Skeletal muscle tissue (tissue), 4 donors: ENCODE measurements around the gene CCDC24. TPM values are rescaled to one million over a fixed set of nuclear protein-coding genes. Genes with fewer than 3 reads are reported as not detected.

Experiments used
- H3K27ac ChIP-seq: one replicate; pipeline ENCODE4 v1.7.0; 2013; ENCODE audit warnings: mild to moderate bottlenecking, low read depth, low read length, inconsistent platforms
- H3K27me3 ChIP-seq, 3 donors: one replicate each; pipeline ENCODE4 v1.7.0; 2013; ENCODE audit warnings: low read length in 3 of 3; ENCODE audit not compliant: control insufficient read depth in 3 of 3, insufficient read depth in 3 of 3
- H3K36me3 ChIP-seq, 3 donors: one replicate each; pipeline ENCODE4 v1.7.0; 2013; ENCODE audit warnings: low read length in 3 of 3; ENCODE audit not compliant: control insufficient read depth in 3 of 3, insufficient read depth in 3 of 3
- H3K4me1 ChIP-seq, 3 donors: one replicate each; pipeline ENCODE4 v1.7.0; 2013; ENCODE audit warnings: low read length in 3 of 3, mild to moderate bottlenecking in 3 of 3; ENCODE audit not compliant: control insufficient read depth in 3 of 3, insufficient read depth in 3 of 3
- H3K4me3 ChIP-seq, 3 donors: one replicate each; pipeline ENCODE4 v1.7.0; 2013; ENCODE audit warnings: low read length in 3 of 3
- H3K9ac ChIP-seq, 3 donors: one replicate each; pipeline ENCODE4 v1.7.0; 2013; ENCODE audit warnings: low read length in 3 of 3, mild to moderate bottlenecking in 3 of 3, moderate library complexity in 2 of 3, low read depth in 1 of 3
- H3K9me3 ChIP-seq, 3 donors: one replicate each; pipeline ENCODE4 v1.7.0; 2013; ENCODE audit warnings: low read length in 3 of 3; ENCODE audit not compliant: control insufficient read depth in 3 of 3
- total RNA-seq: library from RNA; depleted of rRNA; stranded (reverse); fragments of >200 nt; gene quantifications from one replicate; pipeline ENCODE4 v1.2.3, GENCODE V29; 2014
- donor health status: Osteomylitis.

Gene CCDC24
- total RNA-seq, 1 donor from 2014 or later: under 0.01 TPM

DNA sequence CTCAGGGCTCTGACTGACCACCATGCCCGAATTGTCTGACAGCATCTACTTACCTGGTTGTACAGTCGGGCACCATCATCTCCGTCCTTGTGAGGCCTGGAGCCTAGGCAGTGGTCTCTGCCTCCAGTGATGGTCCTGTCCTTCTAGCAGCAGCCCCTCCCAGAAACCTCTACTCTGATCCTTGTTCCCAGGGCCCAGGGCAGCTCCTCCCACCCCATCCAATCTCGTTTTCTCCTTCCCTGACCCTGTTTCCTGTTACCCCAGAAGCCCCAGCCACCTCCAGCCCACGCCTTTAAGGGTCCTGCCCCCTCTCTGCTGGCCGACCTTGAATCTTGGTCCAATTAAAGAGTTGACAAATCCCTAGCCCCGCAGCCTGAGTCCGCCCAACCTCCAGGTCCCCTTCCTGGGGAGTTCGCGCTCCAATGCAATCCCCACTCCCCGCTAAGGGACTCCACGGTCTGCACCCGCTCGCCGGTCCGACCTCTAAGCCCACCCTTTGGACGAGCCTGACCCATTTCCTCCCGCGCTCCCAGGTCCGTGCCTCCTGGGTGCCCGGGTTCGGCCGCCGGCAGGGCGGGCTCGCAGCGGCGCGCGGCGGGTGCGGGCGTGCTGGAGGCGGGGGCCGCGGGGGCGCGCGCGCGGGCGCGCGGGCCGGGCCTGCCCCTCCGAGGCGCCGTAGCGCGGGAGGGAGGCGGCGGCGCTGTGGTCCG, 12.7 kb upstream of the CCDC24 start, which contains the start of gene B4GALT2:
B4GALT2 (plus strand) TSS at position 660 of the 710 bp plus-strand sequence. CDS start 1,951 bp downstream, outside the sequence.
- Histone ChIP-seq H3K27me3 (no peaks in the 10 kb centered on the region), H3K27ac (peak within 1 kb of the TSS; percentile 25), H3K9me3 (no peaks in the 10 kb centered on the region), H3K4me3 (peak within 1 kb of the TSS; percentile 56 to 75 (median 74)), H3K4me1 (peaks cover 49 to 60% (median 51%) of the 10 kb centered on the region in 3 donors), H3K36me3 (peaks cover 20 to 27% (median 27%) of the 10 kb centered on the region in 3 donors), H3K9ac (peak within 1 kb of the TSS; percentile 69 to 83 (median 71))

DNA sequence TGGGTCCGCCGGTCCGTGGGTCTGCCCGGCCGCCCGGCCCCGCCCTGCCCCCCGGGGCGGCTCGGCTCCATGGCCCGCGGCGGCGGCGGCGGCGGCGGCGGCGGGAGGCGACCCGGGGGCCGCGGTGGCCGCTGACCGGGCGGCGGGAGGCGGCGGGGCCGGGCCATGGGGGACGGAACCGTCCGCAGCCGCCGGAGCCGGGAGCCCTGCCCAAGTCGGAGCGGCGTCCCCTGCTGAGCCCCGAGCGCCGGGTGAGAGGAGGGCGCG, 12.2 kb upstream of the CCDC24 start:
- no peak overlapping the region for H3K9ac ChIP-seq
- no peak overlapping the region for H3K27ac ChIP-seq
- H3K4me1 ChIP-seq: peaks cover 45 to 55% (median 47%) of the 10 kb centered on the region in 3 donors
- H3K4me3 ChIP-seq: peak overlapping the region in 2 of 3 donors; percentile 74 to 75
- H3K27me3 ChIP-seq: no peaks in the 10 kb centered on the region
- H3K9me3 ChIP-seq: no peaks in the 10 kb centered on the region
- peaks cover 20 to 27% (median 27%) of the 10 kb centered on the region in 3 donors for H3K36me3 ChIP-seq

DNA sequence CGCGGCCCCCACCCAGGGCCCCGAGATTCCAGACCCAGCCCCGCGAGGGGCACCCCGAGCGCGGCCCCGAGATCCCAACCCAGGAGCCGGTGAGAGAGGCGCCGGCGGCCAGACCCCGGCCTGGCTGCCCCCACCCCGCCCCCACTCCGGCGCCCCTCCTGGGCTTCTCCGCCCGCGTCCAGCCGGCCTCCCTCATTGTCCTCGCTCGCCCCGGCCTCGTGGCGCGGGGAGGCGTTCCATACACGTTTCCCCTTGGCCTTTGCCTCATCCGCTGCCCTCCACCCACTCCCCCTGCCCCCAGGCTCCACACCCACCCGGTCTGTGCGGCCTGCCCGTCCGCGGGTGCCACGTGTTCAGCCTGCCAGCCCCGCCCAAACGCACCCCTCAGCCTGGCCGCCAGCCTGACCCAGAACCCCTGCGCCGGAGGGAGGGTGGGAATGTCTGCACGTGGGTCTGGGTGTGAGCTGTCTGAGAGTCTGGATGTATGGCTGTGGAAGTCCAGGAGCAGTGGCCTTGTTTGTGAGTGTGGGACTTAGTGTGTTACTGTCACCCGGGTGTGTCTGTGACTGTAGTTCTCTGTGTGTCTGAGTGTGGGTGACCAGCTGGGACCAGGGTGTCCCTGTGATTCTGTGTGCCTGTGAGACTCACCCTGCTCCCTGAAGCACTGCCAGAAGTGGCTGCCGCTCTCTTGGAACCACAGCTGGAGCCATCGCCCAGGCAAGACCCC, 11.7 kb upstream of the CCDC24 start:
- Histone ChIP-seq H3K4me3 (peak overlapping the region; percentile 56 to 75 (median 74)), H3K9me3 (no peaks in the 10 kb centered on the region), H3K4me1 (peaks cover 42 to 51% (median 43%) of the 10 kb centered on the region in 3 donors), H3K36me3 (peaks cover 20 to 27% (median 27%) of the 10 kb centered on the region in 3 donors), H3K27ac (peak overlapping the region; percentile 25), H3K27me3 (no peaks in the 10 kb centered on the region), H3K9ac (peak overlapping the region; percentile 64 to 75 (median 71))

DNA sequence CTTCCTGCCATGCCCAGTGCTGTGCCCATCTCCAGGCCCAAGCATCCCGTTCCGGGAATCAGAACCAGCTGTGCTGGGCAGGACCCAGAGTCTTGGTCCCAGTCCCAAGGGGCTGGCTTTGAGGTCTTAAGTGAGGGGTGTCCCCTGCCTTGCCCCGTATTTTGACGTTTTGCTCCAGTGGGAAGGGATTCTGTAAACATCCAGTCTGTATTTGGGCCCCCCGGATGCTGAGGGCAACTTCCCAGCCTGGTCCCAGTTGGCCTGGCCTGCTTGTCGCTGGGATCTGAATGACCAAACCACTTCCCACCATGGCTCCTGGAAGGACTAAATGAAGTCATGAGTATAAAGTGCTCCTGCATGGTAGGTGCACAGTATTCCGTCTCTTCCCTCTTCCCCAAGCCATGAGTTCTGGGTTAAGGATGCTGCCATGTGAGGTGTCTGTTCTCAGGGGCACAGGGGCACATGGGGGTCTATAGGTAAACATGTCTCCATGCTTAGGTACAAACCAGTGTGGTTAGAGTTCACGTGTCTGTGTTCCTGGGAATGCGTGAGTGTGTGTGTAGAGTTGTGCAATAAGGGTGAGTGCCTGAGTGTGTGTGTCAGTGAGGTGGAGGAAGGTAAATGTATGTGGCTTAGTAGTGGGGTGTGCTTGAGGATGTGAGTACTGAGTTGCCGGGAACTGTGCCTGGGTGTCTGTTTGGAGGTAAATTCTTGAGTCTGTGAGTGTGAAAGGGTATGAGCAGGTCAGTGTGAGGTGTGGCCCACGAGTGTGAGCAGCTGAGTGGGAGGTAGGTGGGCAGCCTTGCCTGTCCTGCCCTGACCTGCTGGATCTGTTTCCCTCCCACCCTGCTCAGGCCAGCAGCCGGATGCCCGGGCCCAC, 10.9 kb upstream of the CCDC24 start:
- Histone ChIP-seq H3K4me1 (peaks cover 38 to 47% (median 41%) of the 10 kb centered on the region in 3 donors), H3K27ac (peak overlapping the region; percentile 25), H3K9me3 (no peaks in the 10 kb centered on the region), H3K9ac (peak overlapping the region; percentile 64 to 75 (median 71)), H3K36me3 (peaks cover 20 to 27% (median 27%) of the 10 kb centered on the region in 3 donors), H3K27me3 (no peaks in the 10 kb centered on the region), H3K4me3 (peak overlapping the region; percentile 56 to 75 (median 74))

DNA sequence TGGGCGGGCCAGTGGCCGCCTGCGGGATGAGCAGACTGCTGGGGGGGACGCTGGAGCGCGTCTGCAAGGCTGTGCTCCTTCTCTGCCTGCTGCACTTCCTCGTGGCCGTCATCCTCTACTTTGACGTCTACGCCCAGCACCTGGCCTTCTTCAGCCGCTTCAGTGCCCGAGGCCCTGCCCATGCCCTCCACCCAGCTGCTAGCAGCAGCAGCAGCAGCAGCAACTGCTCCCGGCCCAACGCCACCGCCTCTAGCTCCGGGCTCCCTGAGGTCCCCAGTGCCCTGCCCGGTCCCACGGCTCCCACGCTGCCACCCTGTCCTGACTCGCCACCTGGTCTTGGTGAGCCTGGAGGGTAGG, 10.3 kb upstream of the CCDC24 start:
- H3K9ac ChIP-seq: no peak overlapping the region
- peaks cover 27% of the 10 kb centered on the region in 3 donors for H3K36me3 ChIP-seq

DNA sequence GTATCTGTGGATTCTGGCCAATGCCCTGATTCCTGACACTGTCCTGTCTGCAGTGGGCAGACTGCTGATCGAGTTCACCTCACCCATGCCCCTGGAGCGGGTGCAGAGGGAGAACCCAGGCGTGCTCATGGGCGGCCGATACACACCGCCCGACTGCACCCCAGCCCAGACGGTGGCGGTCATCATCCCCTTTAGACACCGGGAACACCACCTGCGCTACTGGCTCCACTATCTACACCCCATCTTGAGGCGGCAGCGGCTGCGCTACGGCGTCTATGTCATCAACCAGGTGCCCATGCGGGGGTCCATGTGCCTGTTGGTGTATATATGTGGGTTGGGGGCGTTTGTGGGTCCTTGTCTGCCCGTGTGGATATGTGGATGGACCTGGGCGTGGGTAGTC, 9.8 kb upstream of the CCDC24 start:
- no peaks in the 10 kb centered on the region for H3K9me3 ChIP-seq
- H3K27me3 ChIP-seq: no peaks in the 10 kb centered on the region
- H3K36me3 ChIP-seq: peaks cover 23 to 25% (median 24%) of the 10 kb centered on the region in 3 donors
- H3K27ac ChIP-seq: no peak overlapping the region
- no peak overlapping the region for H3K9ac ChIP-seq
- no peak overlapping the region for H3K4me3 ChIP-seq
- peaks cover 27 to 36% (median 30%) of the 10 kb centered on the region in 3 donors for H3K4me1 ChIP-seq

More for the DNA sequence above, 10.3 kb upstream of the CCDC24 start:
- Histone ChIP-seq H3K9me3 (no peaks in the 10 kb centered on the region), H3K27me3 (no peaks in the 10 kb centered on the region), H3K4me3 (no peak overlapping the region), H3K27ac (no peak overlapping the region), H3K4me1 (peaks cover 31 to 41% (median 35%) of the 10 kb centered on the region in 3 donors)

DNA sequence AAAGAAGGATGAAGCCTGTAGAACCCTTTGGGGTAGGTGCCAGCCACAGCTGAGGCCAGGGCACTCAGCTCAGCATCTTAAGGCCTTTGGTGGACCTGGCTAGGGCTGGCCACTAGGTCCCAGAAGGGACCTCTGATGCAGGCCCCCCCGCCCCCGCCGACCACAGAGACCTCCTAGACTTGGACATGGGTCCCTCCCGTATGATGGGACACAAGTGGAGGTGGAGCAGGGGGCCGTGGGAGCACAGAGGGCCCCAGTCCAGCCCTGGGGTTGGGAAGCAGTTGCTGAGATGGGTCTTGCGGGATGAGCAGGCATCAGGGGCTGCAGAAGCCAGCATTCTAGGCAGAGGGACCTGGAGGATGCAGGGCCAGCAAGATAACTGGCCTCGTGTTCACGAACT, 9.2 kb upstream of the CCDC24 start:
- peaks cover 21 to 30% (median 24%) of the 10 kb centered on the region in 3 donors for H3K4me1 ChIP-seq
- H3K9ac ChIP-seq: no peak overlapping the region
- no peaks in the 10 kb centered on the region for H3K9me3 ChIP-seq
- H3K36me3 ChIP-seq: peaks cover 17 to 23% (median 18%) of the 10 kb centered on the region in 3 donors
- H3K4me3 ChIP-seq: no peak overlapping the region
- H3K27me3 ChIP-seq: no peaks in the 10 kb centered on the region
- H3K27ac ChIP-seq: no peak overlapping the region

DNA sequence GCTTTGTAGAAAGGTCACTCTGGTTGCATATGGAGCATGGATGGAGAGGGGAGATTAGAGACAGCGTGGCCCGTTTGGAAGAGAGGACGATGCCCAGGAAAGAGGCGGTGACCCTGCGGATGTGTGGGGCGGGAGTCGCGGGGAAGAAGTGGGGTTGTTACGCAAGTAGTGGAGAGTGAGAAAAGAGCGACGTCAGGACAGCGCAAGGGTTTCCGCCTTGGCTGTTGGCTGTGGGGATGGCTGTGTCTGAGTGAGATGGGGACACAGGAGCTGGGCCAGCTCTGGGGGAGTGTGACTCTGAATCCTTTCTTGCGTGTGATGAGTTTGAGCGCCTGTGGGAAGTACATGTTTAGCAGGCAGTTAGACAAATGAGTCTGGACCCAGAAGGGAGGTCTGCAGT, 8.6 kb upstream of the CCDC24 start:
- Histone ChIP-seq H3K4me3 (no peak overlapping the region), H3K4me1 (peaks cover 16 to 25% (median 19%) of the 10 kb centered on the region in 3 donors), H3K9me3 (no peaks in the 10 kb centered on the region), H3K9ac (no peak overlapping the region), H3K36me3 (peaks cover 12 to 17% (median 13%) of the 10 kb centered on the region in 3 donors), H3K27ac (no peak overlapping the region), H3K27me3 (no peaks in the 10 kb centered on the region)

DNA sequence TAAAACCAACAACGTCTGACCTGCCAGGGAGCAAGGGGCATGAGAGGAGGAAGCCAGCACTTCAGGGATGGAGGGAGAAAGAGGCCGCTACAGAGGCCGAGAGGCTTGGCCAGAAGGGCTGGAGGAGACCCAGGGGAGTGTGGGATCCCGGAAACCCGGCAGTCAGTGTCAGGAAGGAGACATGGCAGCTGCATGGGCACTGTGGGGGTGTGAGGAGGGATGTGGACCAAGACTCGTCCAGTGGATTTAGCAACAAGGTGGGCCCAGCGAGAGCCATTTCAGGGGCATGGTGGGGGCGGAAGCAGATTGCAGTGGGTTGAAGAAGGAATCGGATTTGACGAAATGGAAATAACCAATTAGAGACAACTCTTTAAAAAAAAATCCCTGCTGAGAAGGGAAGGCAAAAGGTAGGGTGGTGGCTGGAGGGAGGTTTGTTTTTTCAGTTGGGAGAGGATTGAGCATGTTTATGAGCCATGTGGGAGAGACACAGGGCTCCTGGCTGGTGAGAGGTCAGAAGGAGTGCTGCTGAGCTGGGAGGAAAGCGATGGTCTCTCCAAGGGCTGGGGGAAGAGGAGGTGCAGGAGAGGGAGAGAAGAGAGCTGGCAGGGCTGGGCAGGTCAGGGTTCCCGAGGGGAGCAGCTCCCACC, 8.0 kb upstream of the CCDC24 start:
- H3K4me3 ChIP-seq: no peak overlapping the region
- no peaks in the 10 kb centered on the region for H3K9me3 ChIP-seq
- no peak overlapping the region for H3K27ac ChIP-seq
- peaks cover 7 to 13% (median 9%) of the 10 kb centered on the region in 3 donors for H3K36me3 ChIP-seq
- H3K4me1 ChIP-seq: peaks cover 14 to 19% (median 15%) of the 10 kb centered on the region in 3 donors
- no peak overlapping the region for H3K9ac ChIP-seq
- H3K27me3 ChIP-seq: no peaks in the 10 kb centered on the region
